ENCODE results near the gene SLC22A13.
"Not testable (repeated sequence)": the region's sequence is repeated elsewhere in the genome, so short reads cannot be mapped to it uniquely, and the experiment has no call there.

SLC22A13 gene

GRCh38 chr3:38265604-38266307 lies at the start of gene SLC22A13:
Gene SLC22A13 (plus strand): TSS chr3:38265812. CDS start chr3:38265861, 49 bp downstream.
- DNase-seq = no peak

- no peak for DNase-seq
Observed at GRCh38 chr3:38219609-38220197, 45.9 kb upstream of the SLC22A13 start.

- no peak for DNase-seq
Observed at GRCh38 chr3:38221005-38221404, 44.6 kb upstream of the SLC22A13 start.

- DNase-seq = no peak
Observed at GRCh38 chr3:38222032-38222634, 43.5 kb upstream of the SLC22A13 start.

- DNase-seq = no peak
Observed at GRCh38 chr3:38224357-38224756, 41.3 kb upstream of the SLC22A13 start.

GRCh38 chr3:38226273-38226672 lies 39.3 kb upstream of the SLC22A13 start:
- no peak for DNase-seq

GRCh38 chr3:38227989-38228388 lies 37.6 kb upstream of the SLC22A13 start:
- no peak for DNase-seq

- DNase-seq = no peak
Observed at GRCh38 chr3:38229036-38229435, 36.6 kb upstream of the SLC22A13 start.

- no peak for DNase-seq
Observed at GRCh38 chr3:38232701-38233100, 32.9 kb upstream of the SLC22A13 start.

- no peak for DNase-seq
Observed at GRCh38 chr3:38235466-38235865, 30.1 kb upstream of the SLC22A13 start.

- DNase-seq = no peak
Observed at GRCh38 chr3:38238416-38239008, 27.1 kb upstream of the SLC22A13 start.

- not testable (repeated sequence) for DNase-seq
Observed at GRCh38 chr3:38242812-38243211, 22.8 kb upstream of the SLC22A13 start.

- no peak for DNase-seq
Observed at GRCh38 chr3:38245930-38246329, 19.7 kb upstream of the SLC22A13 start.

GRCh38 chr3:38247366-38248035 lies 18.1 kb upstream of the SLC22A13 start:
- DNase-seq = no peak

GRCh38 chr3:38250198-38250597 lies 15.4 kb upstream of the SLC22A13 start:
- no peak for DNase-seq

- DNase-seq = no peak
Observed at GRCh38 chr3:38251197-38251596, 14.4 kb upstream of the SLC22A13 start.

- DNase-seq = no peak
Observed at GRCh38 chr3:38253704-38254103, 11.9 kb upstream of the SLC22A13 start.

GRCh38 chr3:38254872-38255271 lies 10.7 kb upstream of the SLC22A13 start:
- DNase-seq = no peak

- no peak for DNase-seq
Observed at GRCh38 chr3:38255627-38256026, 10.0 kb upstream of the SLC22A13 start.

GRCh38 chr3:38257583-38257982 lies 8.0 kb upstream of the SLC22A13 start:
- DNase-seq = no peak

GRCh38 chr3:38260474-38260873 lies 5.1 kb upstream of the SLC22A13 start:
- no peak for DNase-seq

- DNase-seq = no peak
Observed at GRCh38 chr3:38264353-38264771, 1.2 kb upstream of the SLC22A13 start.

- no peak for DNase-seq
Observed at GRCh38 chr3:38264779-38265178, 833 bp upstream of the SLC22A13 start.
